ENCODE measurements around the gene MARK3.
"Not testable (repeated sequence)": the region's sequence is repeated elsewhere in the genome, so short reads cannot be mapped to it uniquely, and the experiment has no call there.

The MARK3 gene

DNA sequence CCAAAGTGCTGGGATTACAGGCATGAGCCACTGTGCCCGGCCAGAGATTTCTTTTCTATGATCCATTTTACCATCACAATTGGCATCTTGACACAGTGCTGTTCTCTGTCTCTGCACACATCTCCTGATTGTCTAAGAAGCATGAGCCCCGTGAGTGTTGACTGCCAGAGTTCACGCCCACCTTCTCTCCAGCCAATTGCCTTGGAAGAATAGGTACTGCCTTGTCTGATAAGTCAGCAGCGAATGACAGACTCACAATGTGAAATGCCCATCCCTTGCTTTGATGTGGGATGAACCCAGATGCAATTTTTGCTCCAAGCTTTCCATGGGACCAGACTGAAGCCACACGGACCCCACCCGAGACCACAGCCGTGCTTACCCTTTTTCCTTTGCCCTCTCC is 31.9 kb upstream of the MARK3 start:
- TF ChIP-seq, protein P1, sequence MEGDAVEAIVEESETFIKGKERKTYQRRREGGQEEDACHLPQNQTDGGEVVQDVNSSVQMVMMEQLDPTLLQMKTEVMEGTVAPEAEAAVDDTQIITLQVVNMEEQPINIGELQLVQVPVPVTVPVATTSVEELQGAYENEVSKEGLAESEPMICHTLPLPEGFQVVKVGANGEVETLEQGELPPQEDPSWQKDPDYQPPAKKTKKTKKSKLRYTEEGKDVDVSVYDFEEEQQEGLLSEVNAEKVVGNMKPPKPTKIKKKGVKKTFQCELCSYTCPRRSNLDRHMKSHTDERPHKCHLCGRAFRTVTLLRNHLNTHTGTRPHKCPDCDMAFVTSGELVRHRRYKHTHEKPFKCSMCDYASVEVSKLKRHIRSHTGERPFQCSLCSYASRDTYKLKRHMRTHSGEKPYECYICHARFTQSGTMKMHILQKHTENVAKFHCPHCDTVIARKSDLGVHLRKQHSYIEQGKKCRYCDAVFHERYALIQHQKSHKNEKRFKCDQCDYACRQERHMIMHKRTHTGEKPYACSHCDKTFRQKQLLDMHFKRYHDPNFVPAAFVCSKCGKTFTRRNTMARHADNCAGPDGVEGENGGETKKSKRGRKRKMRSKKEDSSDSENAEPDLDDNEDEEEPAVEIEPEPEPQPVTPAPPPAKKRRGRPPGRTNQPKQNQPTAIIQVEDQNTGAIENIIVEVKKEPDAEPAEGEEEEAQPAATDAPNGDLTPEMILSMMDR (IDR thresholded peaks at IDR 0.05; ENCODE audit: borderline replicate concordance, control extremely low read depth, extremely low read depth, insufficient read depth, missing control alignments), result no peak
- DNase-seq (ENCODE audit: low spot score), result no peak
- in situ Hi-C loops (cut with MboI; ENCODE audit: low sequenced_read_pairs, unreplicated experiment), result no loop called here

DNA sequence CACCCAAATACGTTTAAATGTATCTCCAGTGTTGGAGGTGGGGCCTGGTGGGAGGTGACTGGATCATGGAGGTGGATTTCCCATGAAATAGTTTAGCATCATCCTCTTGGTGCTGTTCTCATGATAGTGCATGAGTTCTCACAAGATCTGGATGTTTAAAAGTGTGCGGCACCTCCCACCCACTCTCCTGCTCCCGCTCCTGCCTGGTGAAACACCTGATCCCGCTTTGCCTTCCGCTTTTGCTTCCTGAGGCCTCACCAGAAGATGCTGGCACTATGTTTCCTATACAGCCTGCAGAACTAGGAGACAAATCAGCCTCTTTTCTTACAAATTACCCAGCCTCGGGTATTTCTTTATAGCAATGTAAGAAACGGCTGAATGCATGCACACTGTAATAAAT is 31.1 kb upstream of the MARK3 start:
- in situ Hi-C loops (cut with MboI; ENCODE audit: low sequenced_read_pairs, unreplicated experiment), result no loop called here

DNA sequence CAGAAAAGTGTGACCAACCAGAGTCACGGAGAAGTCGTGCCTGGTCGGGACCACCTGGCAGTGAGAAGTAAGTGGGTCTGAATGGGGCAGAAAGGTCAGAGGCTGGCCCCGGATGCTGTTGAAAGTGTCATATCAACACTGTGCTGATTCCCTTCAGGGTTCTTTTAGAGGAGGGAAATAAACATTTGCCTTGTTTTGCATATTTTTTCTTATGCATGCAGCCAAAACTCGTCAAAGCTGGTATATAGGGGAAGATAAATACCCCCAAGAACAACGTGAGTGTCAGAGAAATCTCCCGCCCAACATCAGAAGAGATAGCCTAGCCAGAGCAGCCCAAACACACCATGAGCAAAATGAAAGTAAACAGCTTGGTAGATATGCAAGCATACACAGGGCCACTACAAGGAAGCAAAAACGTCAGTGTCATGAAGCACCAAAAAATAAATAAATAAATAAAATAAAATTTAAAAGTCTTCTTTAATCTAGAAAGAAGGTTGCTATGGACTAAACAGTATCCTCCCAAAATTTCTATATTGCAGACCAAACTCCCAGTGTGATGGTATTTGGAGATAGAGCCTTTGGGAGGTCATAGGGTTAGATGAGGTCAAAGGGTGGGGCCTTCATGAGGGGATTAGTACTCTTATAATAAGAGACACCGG is 29.1 kb upstream of the MARK3 start:
- TF ChIP-seq, protein P1 (IDR thresholded peaks at IDR 0.05; ENCODE audit: borderline replicate concordance, control extremely low read depth, extremely low read depth, insufficient read depth, missing control alignments), result no peak
- DNase-seq (ENCODE audit: low spot score), result no peak
- in situ Hi-C loops (cut with MboI; ENCODE audit: low sequenced_read_pairs, unreplicated experiment), result no loop called here

More for the DNA sequence above, 31.1 kb upstream of the MARK3 start:
- DNase-seq (ENCODE audit: low spot score), result no peak
- TF ChIP-seq, protein P1 (IDR thresholded peaks at IDR 0.05; ENCODE audit: borderline replicate concordance, control extremely low read depth, extremely low read depth, insufficient read depth, missing control alignments), result no peak

DNA sequence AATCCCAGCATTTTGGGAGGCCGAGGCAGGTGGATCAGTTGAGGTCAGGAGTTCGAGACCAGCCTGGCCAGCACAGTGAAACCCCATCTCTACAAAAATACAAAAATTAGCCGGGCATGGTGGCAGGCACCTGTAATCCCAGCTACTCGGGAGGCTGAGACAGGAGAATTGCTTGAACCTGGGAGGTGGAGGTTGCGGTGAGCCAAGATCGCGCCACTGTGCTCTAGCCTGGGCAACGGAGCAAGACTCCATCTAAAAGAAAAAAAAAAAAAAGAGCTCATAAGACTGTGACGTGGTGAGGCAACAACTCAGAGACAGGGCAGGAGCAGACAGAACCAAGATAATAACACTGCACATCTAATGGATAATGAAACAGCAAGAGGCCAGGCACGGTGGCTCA is 27.7 kb upstream of the MARK3 start:
- in situ Hi-C loops (cut with MboI; ENCODE audit: low sequenced_read_pairs, unreplicated experiment); DNase-seq (ENCODE audit: low spot score): not testable (repeated sequence)

DNA sequence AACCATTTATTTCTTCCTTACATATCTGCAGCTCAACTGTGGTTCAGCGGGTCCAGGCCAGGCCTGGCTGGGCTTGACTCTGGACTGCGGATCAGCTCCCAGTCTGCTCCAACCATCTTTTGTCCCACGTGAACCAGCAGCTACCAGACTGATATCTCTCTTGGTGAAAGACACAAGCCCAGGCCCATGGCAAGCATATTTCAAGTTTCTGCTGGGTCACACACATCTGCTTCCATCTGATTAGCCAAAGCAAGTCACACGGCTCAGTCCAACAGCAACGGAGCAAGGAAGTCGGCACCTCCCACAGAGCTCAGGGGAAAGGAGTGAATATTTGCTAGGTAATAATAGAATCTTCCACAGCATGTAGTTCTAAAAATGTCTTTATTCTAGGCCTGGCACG is 24.7 kb upstream of the MARK3 start:
- TF ChIP-seq, protein P1 (IDR thresholded peaks at IDR 0.05; ENCODE audit: borderline replicate concordance, control extremely low read depth, extremely low read depth, insufficient read depth, missing control alignments), result no peak
- in situ Hi-C loops (cut with MboI; ENCODE audit: low sequenced_read_pairs, unreplicated experiment), result no loop called here
- no peak for DNase-seq (ENCODE audit: low spot score)

DNA sequence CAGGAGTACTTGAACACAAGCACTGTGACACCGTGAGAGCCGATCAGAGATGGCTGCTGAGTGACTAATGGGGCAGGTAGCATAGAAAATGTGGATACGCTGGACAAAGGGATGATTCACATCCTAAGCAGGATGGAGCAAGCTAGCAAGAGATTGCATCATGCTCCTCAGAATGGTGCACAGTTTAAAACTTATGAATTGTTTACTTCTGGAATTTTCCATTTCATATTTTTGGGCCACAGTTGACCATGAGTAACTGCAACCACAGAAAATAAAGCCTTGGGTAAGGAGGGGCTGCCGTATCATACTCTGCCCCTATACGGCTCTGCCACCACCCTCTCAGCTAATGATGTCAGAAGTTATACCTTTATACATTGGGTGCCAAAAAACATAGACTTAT is 23.3 kb upstream of the MARK3 start:
- no peak for DNase-seq (ENCODE audit: low spot score)
- TF ChIP-seq, protein P1 (IDR thresholded peaks at IDR 0.05; ENCODE audit: borderline replicate concordance, control extremely low read depth, extremely low read depth, insufficient read depth, missing control alignments), result no peak
- in situ Hi-C loops (cut with MboI; ENCODE audit: low sequenced_read_pairs, unreplicated experiment), result no loop called here

DNA sequence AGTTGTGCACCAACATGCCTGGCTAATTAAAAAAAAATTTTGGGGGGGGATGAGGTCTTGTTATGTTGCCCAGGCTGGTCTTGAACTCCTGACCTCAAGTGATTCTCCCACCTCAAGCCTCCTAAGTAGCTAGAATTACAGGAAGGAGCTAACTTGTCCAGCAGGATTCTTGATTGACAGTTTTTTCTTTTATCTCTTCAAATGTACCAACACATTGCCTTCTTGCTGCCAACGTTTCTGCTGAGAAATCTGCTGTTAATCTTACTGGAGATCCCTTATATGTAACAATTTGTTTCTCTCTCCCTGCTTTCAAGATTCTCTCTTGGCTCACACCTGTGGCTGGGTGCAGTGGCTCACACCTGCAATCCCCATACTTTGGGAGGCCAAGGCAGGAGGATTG is 22.4 kb upstream of the MARK3 start:
- in situ Hi-C loops (cut with MboI; ENCODE audit: low sequenced_read_pairs, unreplicated experiment), result no loop called here
- TF ChIP-seq, protein P1 (IDR thresholded peaks at IDR 0.05; ENCODE audit: borderline replicate concordance, control extremely low read depth, extremely low read depth, insufficient read depth, missing control alignments), result no peak

More for the DNA sequence above, 22.4 kb upstream of the MARK3 start:
- no peak for DNase-seq (ENCODE audit: low spot score)
